ENCODE data around the gene TCERG1L. TPM values are rescaled to one million over a fixed set of nuclear protein-coding genes. Genes with fewer than 3 reads are reported as not detected.

The TCERG1L gene
- polyA plus RNA-seq, 1 donor from 2014 or later: 0.53 TPM

- Histone ChIP-seq H3K9me3 (ENCODE audit: low read length) (no peaks in the 10 kb centered on the region), H3F3A (ENCODE audit: insufficient read depth, low read length, poor library complexity, severe bottlenecking) (no peaks in the 10 kb centered on the region), H3K27ac (ENCODE audit: low read length) (no peak overlapping the region), H4K20me1 (ENCODE audit: insufficient read depth) (no peaks in the 10 kb centered on the region), H3K9ac (ENCODE audit: low read length) (no peak overlapping the region), H3K36me3 (ENCODE audit: insufficient read depth, low read length) (no peaks in the 10 kb centered on the region), H3K4me3 (ENCODE audit: low read length) (no peak overlapping the region), H2AFZ (ENCODE audit: low read depth, low read length) (no peak overlapping the region), H3K79me2 (replicated peaks; ENCODE audit: insufficient read depth, low read length) (no peaks in the 10 kb centered on the region), H3K9me2 (ENCODE audit: insufficient read depth, low read length) (no peaks in the 10 kb centered on the region), H3K4me2 (ENCODE audit: low read length) (no peak overlapping the region), H3K27me3 (ENCODE audit: insufficient read depth, low read depth, low read length) (no peaks in the 10 kb centered on the region)
- TF ChIP-seq SMC3 (conservative IDR thresholded peaks at IDR 0.05; ENCODE audit: poor library complexity) (no peak), RAD21 (conservative IDR thresholded peaks at IDR 0.05) (no peak)
Observed at GRCh38 chr10:131077031-131077430, 234.5 kb downstream of the TCERG1L start.

GRCh38 chr10:131076356-131076755, 235.2 kb downstream of the TCERG1L start:
- Histone ChIP-seq H3K36me3 (ENCODE audit: insufficient read depth, low read length) (no peaks in the 10 kb centered on the region), H3K27me3 (ENCODE audit: insufficient read depth, low read depth, low read length) (no peaks in the 10 kb centered on the region), H4K20me1 (ENCODE audit: insufficient read depth) (no peaks in the 10 kb centered on the region), H3K9ac (ENCODE audit: low read length) (no peak overlapping the region), H3K4me3 (ENCODE audit: low read length) (no peak overlapping the region), H3K27ac (ENCODE audit: low read length) (no peak overlapping the region), H3F3A (ENCODE audit: insufficient read depth, low read length, poor library complexity, severe bottlenecking) (no peaks in the 10 kb centered on the region), H3K9me3 (ENCODE audit: low read length) (no peaks in the 10 kb centered on the region), H3K79me2 (replicated peaks; ENCODE audit: insufficient read depth, low read length) (no peaks in the 10 kb centered on the region), H3K4me2 (ENCODE audit: low read length) (no peak overlapping the region), H2AFZ (ENCODE audit: low read depth, low read length) (no peak overlapping the region), H3K9me2 (ENCODE audit: insufficient read depth, low read length) (no peaks in the 10 kb centered on the region)
- TF ChIP-seq EZH2 (IDR thresholded peaks at IDR 0.05; ENCODE audit: borderline replicate concordance, insufficient read depth, low read length, poor library complexity, severe bottlenecking) (no peak), TAF1 (IDR thresholded peaks at IDR 0.05; ENCODE audit: low read depth) (no peak), RAD21 (conservative IDR thresholded peaks at IDR 0.05) (no peak), POLR2AphosphoS5 (IDR thresholded peaks at IDR 0.05) (no peak), MXI1 (conservative IDR thresholded peaks at IDR 0.05; ENCODE audit: poor library complexity, severe bottlenecking) (no peak), REST (IDR thresholded peaks at IDR 0.05; ENCODE audit: borderline replicate concordance) (no peak), CTCF (IDR thresholded peaks at IDR 0.05; ENCODE audit: poor library complexity, severe bottlenecking) (no peak), EP300 (conservative IDR thresholded peaks at IDR 0.05; ENCODE audit: poor library complexity, severe bottlenecking) (no peak), SMC3 (conservative IDR thresholded peaks at IDR 0.05; ENCODE audit: poor library complexity) (no peak)
